ENCODE measurements around the gene EGLN1.
A peak's percentile ranks its signal among the peaks of the same experiment; 100 is the strongest.

EGLN1 gene

GRCh38 chr1:231395076-231395997 lies 26.8 kb downstream of the EGLN1 start:
- peak; percentile 45 to 73 for DNase-seq

GRCh38 chr1:231393668-231394067 lies 28.4 kb downstream of the EGLN1 start:
- no peak for DNase-seq

- no peak for DNase-seq
Observed at GRCh38 chr1:231392389-231393131, 29.5 kb downstream of the EGLN1 start.

GRCh38 chr1:231390071-231390470 lies 32.0 kb downstream of the EGLN1 start:
- no peak for DNase-seq

GRCh38 chr1:231387770-231388669 lies 34.1 kb downstream of the EGLN1 start:
- DNase-seq: no peak

GRCh38 chr1:231386466-231386865 lies 35.6 kb downstream of the EGLN1 start:
- no peak for DNase-seq

- no peak for DNase-seq
Observed at GRCh38 chr1:231385416-231385748, 36.7 kb downstream of the EGLN1 start.

- DNase-seq: no peak
Observed at GRCh38 chr1:231384696-231385415, 37.2 kb downstream of the EGLN1 start.

GRCh38 chr1:231383159-231383860 lies 38.8 kb downstream of the EGLN1 start:
- DNase-seq: peak; percentile 57 to 81

- DNase-seq: no peak
Observed at GRCh38 chr1:231382426-231382825, 39.7 kb downstream of the EGLN1 start.

GRCh38 chr1:231381729-231382128 lies 40.4 kb downstream of the EGLN1 start:
- DNase-seq: no peak

- DNase-seq: no peak
Observed at GRCh38 chr1:231376875-231377549, 45.1 kb downstream of the EGLN1 start.

- DNase-seq: no peak
Observed at GRCh38 chr1:231376101-231376500, 46.0 kb downstream of the EGLN1 start.

- DNase-seq: no peak
Observed at GRCh38 chr1:231374394-231374793, 47.7 kb downstream of the EGLN1 start.

- no peak for DNase-seq
Observed at GRCh38 chr1:231372501-231372900, 49.6 kb downstream of the EGLN1 start.

- no peak for DNase-seq
Observed at GRCh38 chr1:231369282-231369681, 52.8 kb downstream of the EGLN1 start.

GRCh38 chr1:231364192-231364591 lies 57.9 kb downstream of the EGLN1 start:
- DNase-seq: no peak

GRCh38 chr1:231363624-231364023 lies 58.5 kb downstream of the EGLN1 start:
- no peak for DNase-seq

GRCh38 chr1:231362325-231362724 lies 59.8 kb downstream of the EGLN1 start:
- DNase-seq: no peak

GRCh38 chr1:231359113-231359512 lies 63.0 kb downstream of the EGLN1 start:
- peak; percentile 72 to 82 for DNase-seq

- DNase-seq: peak; percentile 50 to 69
Observed at GRCh38 chr1:231357831-231358354, 64.2 kb downstream of the EGLN1 start.

Measured in inflammatory macrophage treated with lipopolysaccharide for 1 hour (primary cell).